Activated T-helper 1 cell treated with anti-CD3 and anti-CD28 coated beads, Interleukin-12 subunit alpha, Interleukin-12 subunit beta, Interleukin-2, Interleukin-4 antibody, amounts not matched to agents 30 ng/mL and 10 ng/mL and 1 ng/mL, durations not matched to agents 14 hours and 24 hours and 36 hours (primary cell): Measurements from ENCODE around the gene FOXE1. TPM values are rescaled to one million over a fixed set of nuclear protein-coding genes. Genes with fewer than 3 reads are reported as not detected.

Experiments
- DNase-seq: peaks from one replicate; pipeline ENCODE4 v3.0.0; 2021; ENCODE audit warnings: low spot score
- H3K27ac Mint-ChIP-seq: one replicate; pipeline ENCODE4 v1.8.0; 2021; ENCODE audit warnings: mild to moderate bottlenecking, mixed read lengths
- H3K27me3 Mint-ChIP-seq: one replicate; pipeline ENCODE4 v1.8.0; 2022; ENCODE audit warnings: mild to moderate bottlenecking, moderate library complexity, mixed read lengths; ENCODE audit not compliant: insufficient read depth
- H3K36me3 Mint-ChIP-seq: one replicate; pipeline ENCODE4 v1.8.0; 2021; ENCODE audit warnings: low read depth, mixed read lengths
- H3K4me1 Mint-ChIP-seq: one replicate; pipeline ENCODE4 v1.8.0; 2021; ENCODE audit warnings: low read depth, mixed read lengths
- H3K4me3 Mint-ChIP-seq: one replicate; pipeline ENCODE4 v1.8.0; 2021; ENCODE audit warnings: mild to moderate bottlenecking, moderate library complexity, mixed read lengths
- H3K9me3 Mint-ChIP-seq: one replicate; pipeline ENCODE4 v1.8.0; 2021; ENCODE audit warnings: mixed read lengths
- intact Hi-C: fragments of 100-400 bp; cut with micrococcal nuclease; formaldehyde crosslinking; loops from one replicate; pipeline ENCODE4 v1.15.1; 2024
- total RNA-seq: library from RNA; stranded (reverse); gene quantifications from 2 replicates; pipeline ENCODE4 v1.2.3, GENCODE V29; 2022

Gene FOXE1
- total RNA-seq, 1 donor from 2014 or later = 0.05 TPM

DNA sequence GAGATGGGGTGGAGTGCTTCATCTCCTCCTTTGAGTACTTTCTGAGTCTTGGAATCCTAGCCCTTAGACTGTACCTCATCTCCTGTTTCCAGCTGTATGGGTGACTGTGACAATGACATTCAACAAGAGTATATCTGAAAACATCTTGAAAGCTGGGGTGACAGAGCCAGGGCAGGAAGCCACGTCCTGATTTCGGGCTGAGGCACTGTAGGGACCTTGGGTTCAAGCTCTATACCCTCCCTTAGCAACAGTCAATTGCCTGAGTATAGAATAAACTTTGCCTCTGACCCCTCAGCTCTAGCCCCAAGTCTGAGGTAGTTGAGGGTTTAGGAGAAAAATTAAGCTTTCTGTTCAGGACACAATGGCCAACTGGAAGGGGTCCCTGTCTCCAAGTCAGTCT is 6.3 kb downstream of the FOXE1 start:
- peaks cover 72% of the 10 kb centered on the region for H3K27me3 Mint-ChIP-seq
- no peak overlapping the region for H3K27ac Mint-ChIP-seq
- H3K4me3 Mint-ChIP-seq = no peak overlapping the region
- no peaks in the 10 kb centered on the region for H3K9me3 Mint-ChIP-seq
- intact Hi-C loops = loop anchor here (10.0 kb wide), 2 partner anchors 355 to 635 kb away; partner anchors contain the start of gene TMOD1
- no peaks in the 10 kb centered on the region for H3K36me3 Mint-ChIP-seq
- no peak for DNase-seq
- H3K4me1 Mint-ChIP-seq = peaks cover 9% of the 10 kb centered on the region

DNA sequence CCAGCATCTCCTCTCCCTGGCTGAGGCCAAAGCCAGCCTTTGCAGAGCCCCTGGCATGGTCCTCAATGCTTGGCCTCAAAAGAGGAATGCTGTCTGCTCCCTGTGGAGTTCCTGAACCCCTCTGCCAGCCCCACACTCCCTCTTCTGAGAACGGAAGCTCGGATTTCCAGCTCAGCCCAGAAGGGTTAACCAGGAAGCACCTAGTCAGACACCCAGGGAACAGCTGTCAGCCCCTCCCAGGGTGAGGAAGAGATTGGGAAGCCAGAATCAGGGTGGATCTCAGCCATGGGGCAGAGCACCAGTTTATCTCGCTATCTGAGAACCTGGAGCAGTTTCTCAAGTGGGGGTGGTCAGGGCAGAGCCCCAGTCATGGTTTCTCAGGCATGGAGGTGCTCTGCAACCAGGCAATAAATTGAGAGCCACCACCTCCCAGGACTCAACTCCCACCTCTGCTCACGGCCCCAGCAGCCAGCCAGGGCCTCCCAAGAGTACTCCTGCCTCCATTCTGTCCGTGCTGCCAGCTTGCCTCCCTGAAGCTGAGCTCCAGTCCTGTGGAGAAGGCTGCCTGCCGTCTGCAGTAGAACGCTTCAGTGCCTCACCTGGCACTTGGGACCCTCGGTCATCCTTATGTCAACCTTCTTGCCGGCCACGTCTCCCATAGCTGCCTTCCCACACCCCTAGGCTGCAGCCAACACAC is 7.6 kb downstream of the FOXE1 start:
- Mint-ChIP-seq H3K9me3 (peaks cover under 1% of the 10 kb centered on the region), H3K27ac (no peak overlapping the region), H3K36me3 (no peaks in the 10 kb centered on the region), H3K4me3 (no peak overlapping the region), H3K27me3 (peaks cover 75% of the 10 kb centered on the region), H3K4me1 (peaks cover 9% of the 10 kb centered on the region)
- intact Hi-C loops = no loop called here
- DNase-seq = no peak

DNA sequence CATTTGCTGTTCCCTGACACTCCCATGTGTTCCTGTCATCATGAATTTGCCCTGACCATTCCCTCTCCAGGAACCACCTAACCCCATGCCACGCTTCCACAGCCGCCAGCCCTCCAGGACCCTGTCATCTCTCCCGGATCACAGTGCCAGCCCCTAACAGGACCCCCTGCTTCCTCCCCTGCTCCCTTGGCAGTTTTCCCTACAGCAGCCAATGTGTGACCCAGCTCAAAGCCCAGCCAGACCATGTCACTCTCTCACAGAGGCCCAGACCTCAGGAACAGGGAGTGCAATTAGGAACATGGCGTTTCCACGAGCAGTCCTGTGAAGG is 8.1 kb downstream of the FOXE1 start:
- peaks cover 9% of the 10 kb centered on the region for H3K4me1 Mint-ChIP-seq
- H3K27ac Mint-ChIP-seq = no peak overlapping the region
- H3K9me3 Mint-ChIP-seq = peaks cover 6% of the 10 kb centered on the region
- intact Hi-C loops = no loop called here
- H3K4me3 Mint-ChIP-seq = no peak overlapping the region
- no peak for DNase-seq
- H3K27me3 Mint-ChIP-seq = peaks cover 74% of the 10 kb centered on the region
- H3K36me3 Mint-ChIP-seq = no peaks in the 10 kb centered on the region

DNA sequence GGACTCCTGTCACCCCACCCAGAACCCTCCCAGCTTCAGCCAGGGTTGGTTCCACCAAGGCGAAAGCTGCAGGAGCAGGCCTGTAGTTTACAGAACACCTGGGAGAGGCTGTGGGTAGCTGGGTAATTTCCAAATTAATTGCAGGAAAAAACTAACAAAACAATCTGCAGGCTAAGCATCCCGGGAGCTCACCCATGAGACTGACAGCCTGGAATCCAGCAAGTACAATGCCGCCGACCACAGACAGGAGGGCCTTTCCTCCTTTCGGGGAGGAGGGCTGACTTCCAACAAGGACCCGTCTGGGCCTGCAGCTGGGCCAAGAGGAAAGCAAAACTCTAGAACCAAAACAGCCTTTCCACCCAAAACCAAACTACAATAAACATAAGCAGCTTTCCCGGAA is 10.3 kb downstream of the FOXE1 start:
- no peak for DNase-seq
- Mint-ChIP-seq H3K36me3 (no peaks in the 10 kb centered on the region), H3K4me1 (no peaks in the 10 kb centered on the region), H3K27ac (no peak overlapping the region), H3K27me3 (peaks cover 55% of the 10 kb centered on the region), H3K9me3 (peaks cover 16% of the 10 kb centered on the region), H3K4me3 (no peak overlapping the region)
- intact Hi-C loops = no loop called here

DNA sequence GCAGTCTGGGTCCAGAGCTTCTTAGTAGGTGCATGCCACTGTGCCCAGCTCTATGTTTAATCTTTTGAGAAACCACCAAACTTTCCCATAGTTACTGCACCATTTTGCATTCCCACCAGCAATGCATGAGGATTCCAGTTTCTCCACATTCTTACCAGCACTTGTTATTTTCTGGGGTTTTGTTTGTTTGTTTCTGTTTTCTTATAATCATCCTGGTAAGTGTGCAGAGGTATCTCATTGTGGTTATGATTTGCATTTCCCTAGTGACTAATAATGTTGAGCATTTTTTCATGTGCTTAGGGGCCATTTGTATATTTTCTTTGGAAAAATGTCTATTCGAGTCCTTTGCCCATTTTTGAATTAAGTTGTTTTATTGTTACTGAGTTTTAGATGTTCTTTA is 11.4 kb downstream of the FOXE1 start:
- Mint-ChIP-seq H3K27me3 (peaks cover 53% of the 10 kb centered on the region), H3K4me1 (no peaks in the 10 kb centered on the region), H3K4me3 (no peak overlapping the region), H3K27ac (no peak overlapping the region), H3K36me3 (no peaks in the 10 kb centered on the region), H3K9me3 (peaks cover 16% of the 10 kb centered on the region)
- no peak for DNase-seq
- intact Hi-C loops = no loop called here

DNA sequence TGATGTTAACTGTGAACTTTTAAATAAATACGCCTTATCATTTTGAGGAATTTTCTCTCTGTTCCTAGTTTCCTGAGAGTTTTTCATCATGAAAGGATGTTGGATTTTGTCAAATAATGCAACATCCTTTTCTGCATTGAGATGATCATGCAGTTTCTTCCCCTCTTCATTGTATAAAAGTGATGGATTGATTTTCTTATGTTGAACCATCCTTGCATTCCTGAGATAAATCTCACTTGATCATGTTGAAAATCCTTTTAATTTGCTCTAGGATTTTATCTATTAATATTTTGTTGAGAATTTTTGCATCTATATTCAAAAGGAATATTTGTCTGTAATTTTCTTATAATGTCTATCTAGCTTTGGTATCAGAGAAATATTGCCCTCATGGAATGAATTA is 13.3 kb downstream of the FOXE1 start:
- H3K4me3 Mint-ChIP-seq = no peak overlapping the region
- intact Hi-C loops = no loop called here

DNA sequence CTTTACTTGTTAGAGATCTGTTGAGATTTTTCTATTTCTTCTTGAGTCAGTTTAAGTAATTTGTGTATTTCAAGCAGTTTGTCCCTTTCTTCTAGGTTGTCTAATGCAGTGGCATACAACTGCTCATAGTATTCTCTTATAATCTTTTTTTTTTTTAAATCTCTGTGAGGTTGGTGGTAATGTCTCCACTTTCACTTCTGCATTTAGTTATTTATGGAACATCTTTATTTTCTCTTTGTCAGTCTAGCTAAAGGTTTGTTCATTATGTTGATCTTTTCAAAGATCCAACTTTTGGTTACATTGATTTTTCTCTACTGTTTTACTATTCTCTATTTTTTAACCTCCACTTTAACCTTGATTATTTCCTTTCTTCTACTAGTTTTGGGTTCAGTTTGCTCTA is 13.8 kb downstream of the FOXE1 start:
- H3K4me1 Mint-ChIP-seq = no peaks in the 10 kb centered on the region
- peaks cover 16% of the 10 kb centered on the region for H3K9me3 Mint-ChIP-seq
- H3K4me3 Mint-ChIP-seq = no peak overlapping the region
- no peak overlapping the region for H3K27ac Mint-ChIP-seq
- intact Hi-C loops = no loop called here
- H3K36me3 Mint-ChIP-seq = no peaks in the 10 kb centered on the region
- H3K27me3 Mint-ChIP-seq = peaks cover 41% of the 10 kb centered on the region
- no peak for DNase-seq

More for the DNA sequence above, 13.3 kb downstream of the FOXE1 start:
- Mint-ChIP-seq H3K4me1 (no peaks in the 10 kb centered on the region), H3K27ac (no peak overlapping the region), H3K36me3 (no peaks in the 10 kb centered on the region), H3K9me3 (peaks cover 16% of the 10 kb centered on the region), H3K27me3 (peaks cover 46% of the 10 kb centered on the region)
- DNase-seq = no peak

DNA sequence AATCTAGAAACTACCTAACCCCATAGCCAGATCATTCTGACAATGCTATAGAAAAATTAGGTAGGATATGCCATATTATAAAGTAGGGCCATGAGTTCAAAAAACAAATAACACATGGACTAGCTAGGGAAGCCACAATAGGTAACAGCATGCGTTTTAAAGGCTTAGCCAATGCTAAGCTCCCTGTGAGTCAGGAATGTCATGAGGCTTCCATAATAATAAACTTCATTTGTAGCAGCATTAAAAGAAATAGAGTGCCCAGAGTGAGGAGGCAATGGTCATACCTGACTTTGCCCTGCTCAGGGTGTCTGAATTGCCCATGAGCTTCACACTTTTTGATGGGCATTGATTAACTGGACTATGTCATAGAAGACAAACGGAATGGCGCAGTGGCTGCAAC is 15.8 kb downstream of the FOXE1 start:
- Mint-ChIP-seq H3K36me3 (no peaks in the 10 kb centered on the region), H3K27ac (no peak overlapping the region), H3K4me1 (no peaks in the 10 kb centered on the region), H3K9me3 (peaks cover 16% of the 10 kb centered on the region), H3K4me3 (no peak overlapping the region), H3K27me3 (peaks cover 38% of the 10 kb centered on the region)
- intact Hi-C loops = no loop called here
- no peak for DNase-seq

DNA sequence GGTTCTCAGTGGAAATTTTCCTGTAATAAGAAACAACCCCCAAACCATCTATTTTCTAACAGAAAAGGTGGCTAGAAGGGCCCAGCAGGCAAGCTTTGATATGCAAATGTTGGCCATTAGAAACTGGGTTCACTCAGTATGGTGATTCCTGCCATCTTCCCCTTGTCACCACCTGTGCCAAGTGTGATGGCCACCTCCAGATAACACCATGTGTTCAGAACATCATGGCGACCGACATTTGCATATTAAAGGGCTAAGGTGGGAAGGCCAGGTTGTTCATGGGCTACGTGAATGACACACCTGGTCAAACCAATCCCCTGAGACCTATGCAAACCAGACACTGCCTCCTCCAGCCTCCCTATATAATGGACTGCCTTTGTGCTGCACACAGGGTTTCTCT is 20.4 kb downstream of the FOXE1 start:
- intact Hi-C loops = no loop called here
- H3K27me3 Mint-ChIP-seq = peaks cover 25% of the 10 kb centered on the region

DNA sequence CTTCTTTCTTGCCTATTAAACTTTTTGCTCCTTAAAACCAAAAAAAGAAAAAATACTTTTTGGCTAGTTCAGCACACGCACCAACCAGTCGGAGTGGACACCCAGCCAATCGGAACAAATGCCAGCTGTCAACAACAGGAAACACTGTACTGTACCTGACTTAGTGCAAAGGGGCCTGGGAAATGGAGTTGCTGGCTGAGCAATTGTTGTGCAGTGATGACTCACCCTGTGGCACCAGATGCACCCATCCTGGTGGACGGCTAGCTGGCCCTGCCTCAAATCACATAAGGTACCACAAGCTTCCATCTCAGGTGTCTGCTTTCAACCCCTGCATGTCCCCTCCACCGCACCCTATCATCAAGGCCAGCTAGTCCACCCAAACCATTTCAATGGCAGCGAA is 20.9 kb downstream of the FOXE1 start:
- Mint-ChIP-seq H3K4me3 (no peak overlapping the region), H3K27ac (no peak overlapping the region), H3K9me3 (no peaks in the 10 kb centered on the region), H3K36me3 (no peaks in the 10 kb centered on the region), H3K4me1 (no peaks in the 10 kb centered on the region), H3K27me3 (peaks cover 22% of the 10 kb centered on the region)
- DNase-seq = no peak
- intact Hi-C loops = no loop called here

More for the DNA sequence above, 20.4 kb downstream of the FOXE1 start:
- H3K36me3 Mint-ChIP-seq = no peaks in the 10 kb centered on the region
- no peak for DNase-seq
- no peaks in the 10 kb centered on the region for H3K9me3 Mint-ChIP-seq
- no peaks in the 10 kb centered on the region for H3K4me1 Mint-ChIP-seq
- no peak overlapping the region for H3K4me3 Mint-ChIP-seq
- H3K27ac Mint-ChIP-seq = no peak overlapping the region

DNA sequence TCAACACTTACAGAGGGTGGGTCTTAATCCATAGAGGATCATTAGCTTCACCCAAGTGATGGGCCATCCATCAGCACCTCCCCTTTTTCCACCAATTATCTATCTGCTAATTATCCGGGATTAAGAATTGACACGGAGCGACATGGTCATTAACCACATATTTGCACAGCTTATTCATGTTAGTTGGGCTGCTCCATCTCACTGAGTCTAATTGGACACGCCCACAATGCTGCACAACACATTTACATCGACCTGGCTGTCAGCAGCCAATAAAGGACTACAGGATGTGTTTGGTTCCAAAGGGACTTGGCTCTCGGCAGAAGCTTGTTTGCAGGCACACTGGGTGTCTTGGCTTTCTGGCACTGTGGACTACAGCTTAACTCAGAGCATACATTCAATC is 21.6 kb downstream of the FOXE1 start:
- intact Hi-C loops = no loop called here
- Mint-ChIP-seq H3K4me1 (no peaks in the 10 kb centered on the region), H3K9me3 (no peaks in the 10 kb centered on the region), H3K36me3 (no peaks in the 10 kb centered on the region), H3K27ac (no peak overlapping the region), H3K4me3 (no peak overlapping the region), H3K27me3 (peaks cover 20% of the 10 kb centered on the region)
- DNase-seq = no peak

DNA sequence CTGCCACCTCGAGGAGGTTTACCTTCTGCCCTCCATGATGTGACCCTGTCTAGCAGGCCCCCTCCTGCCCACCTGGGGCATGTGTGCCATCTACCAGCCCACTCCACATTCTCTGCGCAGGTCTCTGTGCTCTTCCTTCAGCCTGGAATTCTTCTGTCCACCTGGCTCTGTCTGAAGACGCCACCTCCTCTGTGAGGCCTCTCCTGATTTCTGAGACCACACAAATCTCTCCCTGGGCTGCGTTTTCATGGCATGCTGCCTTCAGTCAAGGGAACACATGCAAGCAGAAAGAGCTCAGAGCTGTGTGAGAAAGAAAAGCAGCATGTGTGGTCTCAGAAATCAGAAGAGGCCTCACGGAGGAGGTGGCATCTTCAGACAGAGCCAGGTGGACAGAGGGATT is 22.1 kb downstream of the FOXE1 start:
- Mint-ChIP-seq H3K27me3 (peaks cover 21% of the 10 kb centered on the region), H3K4me3 (no peak overlapping the region), H3K36me3 (no peaks in the 10 kb centered on the region), H3K9me3 (no peaks in the 10 kb centered on the region), H3K27ac (no peak overlapping the region), H3K4me1 (no peaks in the 10 kb centered on the region)
- intact Hi-C loops = no loop called here
- no peak for DNase-seq

DNA sequence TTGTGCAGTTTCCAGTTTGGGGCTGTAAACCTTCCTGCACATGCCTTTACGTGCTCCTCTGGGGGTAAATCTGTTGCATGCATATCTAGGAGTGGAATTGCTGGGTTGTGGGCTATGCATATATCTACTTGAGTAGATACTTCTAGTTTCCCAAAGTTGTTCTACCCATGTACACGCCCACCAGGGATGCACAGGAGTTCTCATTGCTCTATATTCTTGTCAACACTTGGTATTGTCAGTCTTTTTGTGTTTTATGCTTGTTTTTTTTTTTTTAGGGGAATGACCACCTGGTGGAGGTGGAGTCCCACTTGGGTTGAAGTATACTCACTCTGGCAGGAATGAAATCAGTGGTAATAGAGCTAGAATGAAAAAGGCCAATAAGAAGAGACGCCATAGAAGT is 23.0 kb downstream of the FOXE1 start:
- H3K4me3 Mint-ChIP-seq = no peak overlapping the region
- H3K9me3 Mint-ChIP-seq = no peaks in the 10 kb centered on the region
- intact Hi-C loops = no loop called here

DNA sequence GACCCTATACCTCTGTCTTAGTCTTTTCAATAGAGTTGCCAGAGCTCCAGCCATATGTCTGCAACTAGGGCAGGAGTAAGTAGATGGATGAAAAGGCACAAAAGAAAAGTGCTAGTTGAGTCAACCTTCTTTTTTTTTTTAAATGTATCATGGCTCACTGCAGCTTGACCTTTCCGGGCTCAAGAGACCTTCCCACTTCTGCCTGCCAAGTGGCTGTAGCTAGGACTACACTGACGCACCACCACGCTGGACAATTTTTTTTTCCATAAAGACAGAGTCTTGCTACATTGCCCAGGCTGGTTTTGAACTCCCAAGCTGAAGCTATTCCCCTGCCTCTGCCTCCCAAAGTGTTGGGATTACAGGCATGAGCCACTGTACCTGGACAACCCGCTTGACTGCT is 27.3 kb downstream of the FOXE1 start:
- no peak for DNase-seq
- no peak overlapping the region for H3K4me3 Mint-ChIP-seq
- no peaks in the 10 kb centered on the region for H3K9me3 Mint-ChIP-seq

More for the DNA sequence above, 23.0 kb downstream of the FOXE1 start:
- no peaks in the 10 kb centered on the region for H3K4me1 Mint-ChIP-seq
- H3K36me3 Mint-ChIP-seq = no peaks in the 10 kb centered on the region
- DNase-seq = no peak
- no peak overlapping the region for H3K27ac Mint-ChIP-seq
- H3K27me3 Mint-ChIP-seq = peaks cover 20% of the 10 kb centered on the region

More for the DNA sequence above, 27.3 kb downstream of the FOXE1 start:
- intact Hi-C loops = no loop called here
- H3K36me3 Mint-ChIP-seq = no peaks in the 10 kb centered on the region
- H3K27ac Mint-ChIP-seq = no peak overlapping the region
- H3K27me3 Mint-ChIP-seq = peaks cover 29% of the 10 kb centered on the region
- no peaks in the 10 kb centered on the region for H3K4me1 Mint-ChIP-seq
